RPMI8226 (cell line): Measurements from ENCODE around the gene GPER1.
"Not testable (repeated sequence)": the region's sequence is repeated elsewhere in the genome, so short reads cannot be mapped to it uniquely, and the experiment has no call there.

Experiments used
- DNase-seq: peaks from one replicate; pipeline ENCODE4 v3.0.0-alpha.2; 2015

The GPER1 gene

GRCh38 chr7:1106063-1106792 is 18.3 kb downstream of the GPER1 start:
- no peak for DNase-seq

GRCh38 chr7:1106793-1107421 is 19.0 kb downstream of the GPER1 start:
- DNase-seq = no peak

- no peak for DNase-seq
These were observed 20.5 kb downstream of the GPER1 start for GRCh38 chr7:1108264-1108920.

GRCh38 chr7:1109581-1110310 is 21.8 kb downstream of the GPER1 start:
- no peak for DNase-seq

- no peak for DNase-seq
These were observed 22.4 kb downstream of the GPER1 start for GRCh38 chr7:1110358-1110757.

- DNase-seq = no peak
These were observed 23.2 kb downstream of the GPER1 start for GRCh38 chr7:1111156-1111555.

GRCh38 chr7:1112109-1112508 is 24.2 kb downstream of the GPER1 start:
- DNase-seq = no peak

- DNase-seq = no peak
These were observed 25.0 kb downstream of the GPER1 start for GRCh38 chr7:1112625-1113547.

GRCh38 chr7:1113548-1113885 is 25.6 kb downstream of the GPER1 start:
- no peak for DNase-seq

- no peak for DNase-seq
These were observed 26.2 kb downstream of the GPER1 start for GRCh38 chr7:1114088-1114487.

- no peak for DNase-seq
These were observed 26.6 kb downstream of the GPER1 start for GRCh38 chr7:1114505-1114904.

GRCh38 chr7:1115171-1116045 is 27.5 kb downstream of the GPER1 start:
- not testable (repeated sequence) for DNase-seq

GRCh38 chr7:1116383-1117008 is 28.6 kb downstream of the GPER1 start:
- DNase-seq = not testable (repeated sequence)

GRCh38 chr7:1117321-1117928 is 29.5 kb downstream of the GPER1 start:
- no peak for DNase-seq

- DNase-seq = no peak
These were observed 31.3 kb downstream of the GPER1 start for GRCh38 chr7:1119201-1119600.

- DNase-seq = no peak
These were observed 32.9 kb downstream of the GPER1 start for GRCh38 chr7:1120791-1121190.

- DNase-seq = no peak
These were observed 33.6 kb downstream of the GPER1 start for GRCh38 chr7:1121476-1121875.

- DNase-seq = no peak
These were observed 34.2 kb downstream of the GPER1 start for GRCh38 chr7:1121886-1122831.

- no peak for DNase-seq
These were observed 35.1 kb downstream of the GPER1 start for GRCh38 chr7:1122832-1123501.
